ENCODE results near the gene LAP3. TPM values are rescaled to one million over a fixed set of nuclear protein-coding genes. Genes with fewer than 3 reads are reported as not detected.
A peak's percentile ranks its signal among the peaks of the same experiment; 100 is the strongest.

The LAP3 gene
- total RNA-seq, 1 donor from 2014 or later: 81.6 TPM

DNA sequence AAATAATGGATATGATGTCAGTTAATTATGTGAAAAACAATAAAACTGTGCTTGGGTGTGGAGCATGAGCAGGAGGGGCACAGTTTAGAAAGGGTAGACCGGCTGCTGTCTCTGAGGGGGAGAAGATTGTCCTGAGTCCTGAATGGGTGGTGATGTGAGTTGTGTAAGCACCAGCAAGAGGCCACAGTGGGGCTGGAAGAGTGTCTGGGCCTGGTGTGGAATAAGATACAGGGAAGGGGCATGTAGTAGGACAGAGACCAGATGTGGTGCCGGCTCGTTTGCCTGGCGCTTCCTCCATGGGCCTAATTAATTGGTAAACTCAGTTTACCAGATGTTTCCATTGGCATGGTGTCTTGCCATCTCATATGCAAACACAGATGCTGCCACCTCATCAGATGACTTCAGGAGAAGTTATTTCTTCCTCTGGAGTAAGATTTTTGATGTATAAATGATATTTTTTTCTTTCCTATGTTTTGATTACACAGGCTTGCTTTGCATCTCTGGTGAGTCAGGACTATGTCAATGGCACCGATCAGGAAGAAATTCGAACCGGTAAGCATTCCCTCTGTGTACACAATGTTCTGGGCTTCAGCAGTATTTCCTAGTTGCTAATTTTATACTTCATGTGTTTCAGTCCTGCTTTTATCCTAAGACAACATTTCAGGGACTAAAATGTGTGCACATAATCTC is 42.6 kb downstream of the LAP3 start:
- Mint-ChIP-seq H3K36me3 (ENCODE audit: insufficient read depth) (peaks cover 25% of the 10 kb centered on the region), H3K4me1 (ENCODE audit: low read depth) (peaks cover 17% of the 10 kb centered on the region), H3K27me3 (no peaks in the 10 kb centered on the region), H3K27ac (no peak overlapping the region), H3K4me3 (ENCODE audit: low read depth) (no peak overlapping the region), H3K9me3 (ENCODE audit: low read depth) (no peaks in the 10 kb centered on the region)
- no peak for TF ChIP-seq CTCF (IDR thresholded peaks at IDR 0.05; ENCODE audit: unreplicated experiment)
- no peak for DNase-seq (ENCODE audit: low spot score, unreplicated experiment)

GRCh38 chr4:17623451-17624001 is 46.5 kb downstream of the LAP3 start:
- Mint-ChIP-seq H3K4me3 (ENCODE audit: low read depth) (no peak overlapping the region), H3K36me3 (ENCODE audit: insufficient read depth) (peaks cover 33% of the 10 kb centered on the region), H3K9me3 (ENCODE audit: low read depth) (no peaks in the 10 kb centered on the region)

GRCh38 chr4:17624821-17625220 is 47.8 kb downstream of the LAP3 start:
- no peaks in the 10 kb centered on the region for H3K4me1 Mint-ChIP-seq (ENCODE audit: low read depth)
- no peak for DNase-seq (ENCODE audit: low spot score, unreplicated experiment)
- peak overlapping the region; percentile 28 for H3K27ac Mint-ChIP-seq
- H3K4me3 Mint-ChIP-seq (ENCODE audit: low read depth): no peak overlapping the region
- no peaks in the 10 kb centered on the region for H3K27me3 Mint-ChIP-seq
- no peak for TF ChIP-seq CTCF (IDR thresholded peaks at IDR 0.05; ENCODE audit: unreplicated experiment)
- H3K9me3 Mint-ChIP-seq (ENCODE audit: low read depth): no peaks in the 10 kb centered on the region
- peaks cover 31% of the 10 kb centered on the region for H3K36me3 Mint-ChIP-seq (ENCODE audit: insufficient read depth)

More at GRCh38 chr4:17623451-17624001, 46.5 kb downstream of the LAP3 start:
- H3K27me3 Mint-ChIP-seq: no peaks in the 10 kb centered on the region
- H3K4me1 Mint-ChIP-seq (ENCODE audit: low read depth): peaks cover 1% of the 10 kb centered on the region
- no peak overlapping the region for H3K27ac Mint-ChIP-seq
- no peak for DNase-seq (ENCODE audit: low spot score, unreplicated experiment)
- no peak for TF ChIP-seq CTCF (IDR thresholded peaks at IDR 0.05; ENCODE audit: unreplicated experiment)

GRCh38 chr4:17630228-17630627 is 53.2 kb downstream of the LAP3 start:
- Mint-ChIP-seq H3K9me3 (ENCODE audit: low read depth) (no peaks in the 10 kb centered on the region), H3K36me3 (ENCODE audit: insufficient read depth) (peaks cover 32% of the 10 kb centered on the region), H3K27ac (no peak overlapping the region), H3K4me1 (ENCODE audit: low read depth) (no peaks in the 10 kb centered on the region), H3K27me3 (no peaks in the 10 kb centered on the region), H3K4me3 (ENCODE audit: low read depth) (no peak overlapping the region)
- no peak for DNase-seq (ENCODE audit: low spot score, unreplicated experiment)
- no peak for TF ChIP-seq CTCF (IDR thresholded peaks at IDR 0.05; ENCODE audit: unreplicated experiment)

DNA sequence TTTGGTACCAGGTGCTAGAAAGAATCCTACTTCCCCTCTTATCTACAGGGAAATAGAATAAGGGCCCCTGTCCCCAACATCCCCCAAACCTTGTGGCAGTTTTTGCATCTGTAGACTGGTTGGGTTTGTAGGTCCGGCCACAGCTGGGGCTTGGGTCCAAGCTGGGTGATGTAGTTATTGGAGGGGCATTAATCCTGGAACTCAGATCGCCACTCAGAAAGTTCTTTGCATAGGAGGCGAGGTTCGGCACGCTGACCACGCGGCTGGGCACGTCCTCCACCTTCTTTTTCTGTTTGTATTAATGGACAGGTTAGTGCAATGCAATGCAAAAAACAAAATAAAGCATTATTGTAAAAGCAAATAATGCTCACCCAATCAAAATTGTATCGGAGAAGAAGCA is 56.6 kb downstream of the LAP3 start:
- Mint-ChIP-seq H3K9me3 (ENCODE audit: low read depth) (no peaks in the 10 kb centered on the region), H3K27ac (no peak overlapping the region), H3K4me1 (ENCODE audit: low read depth) (no peaks in the 10 kb centered on the region), H3K27me3 (no peaks in the 10 kb centered on the region), H3K4me3 (ENCODE audit: low read depth) (no peak overlapping the region), H3K36me3 (ENCODE audit: insufficient read depth) (peaks cover 21% of the 10 kb centered on the region)
- TF ChIP-seq CTCF (IDR thresholded peaks at IDR 0.05; ENCODE audit: unreplicated experiment): no peak
- no peak for DNase-seq (ENCODE audit: low spot score, unreplicated experiment)

Data from progenitor cell of endocrine pancreas (in vitro differentiated cells).